ENCODE data around the gene CIT.
"Not testable (repeated sequence)": the region's sequence is repeated elsewhere in the genome, so short reads cannot be mapped to it uniquely, and the experiment has no call there.

The CIT gene

DNA sequence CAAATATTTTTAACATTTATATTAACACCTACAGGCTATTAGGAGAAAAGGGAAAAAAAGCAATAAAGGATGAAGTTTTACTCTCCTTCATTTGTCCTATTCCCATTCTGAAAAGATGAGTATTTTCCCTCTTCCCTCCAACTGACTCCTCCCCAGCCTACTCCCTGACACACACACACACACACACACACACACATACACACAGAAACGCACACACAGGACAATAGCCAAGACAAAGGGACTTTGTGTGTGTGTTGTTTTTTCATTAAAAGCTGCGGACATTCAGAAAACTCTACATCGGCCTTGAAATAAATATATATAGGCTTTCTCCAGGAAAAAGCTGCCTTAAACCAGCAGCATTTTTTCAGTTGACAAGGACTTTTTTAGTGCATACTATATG lies 134.4 kb downstream of the CIT start:
- no peak for DNase-seq

DNA sequence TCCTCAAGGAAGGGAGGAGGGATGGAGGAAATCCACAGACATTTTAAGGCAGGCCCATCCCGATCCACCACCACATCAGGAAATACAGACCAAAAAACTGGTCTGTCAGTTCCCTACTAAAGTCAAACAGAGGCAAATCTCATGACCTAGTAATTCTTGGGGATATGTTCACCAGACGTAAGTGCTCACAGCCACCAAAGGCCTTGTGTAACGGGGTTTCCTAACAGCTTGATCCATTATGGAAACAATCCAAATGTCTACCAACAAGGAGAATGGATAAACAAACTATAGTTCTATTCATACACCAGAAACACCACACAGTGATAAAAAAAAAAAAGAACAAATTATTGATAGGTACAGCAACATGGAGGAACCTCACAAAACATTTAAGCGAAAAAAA lies 136.3 kb downstream of the CIT start:
- no peak for DNase-seq

DNA sequence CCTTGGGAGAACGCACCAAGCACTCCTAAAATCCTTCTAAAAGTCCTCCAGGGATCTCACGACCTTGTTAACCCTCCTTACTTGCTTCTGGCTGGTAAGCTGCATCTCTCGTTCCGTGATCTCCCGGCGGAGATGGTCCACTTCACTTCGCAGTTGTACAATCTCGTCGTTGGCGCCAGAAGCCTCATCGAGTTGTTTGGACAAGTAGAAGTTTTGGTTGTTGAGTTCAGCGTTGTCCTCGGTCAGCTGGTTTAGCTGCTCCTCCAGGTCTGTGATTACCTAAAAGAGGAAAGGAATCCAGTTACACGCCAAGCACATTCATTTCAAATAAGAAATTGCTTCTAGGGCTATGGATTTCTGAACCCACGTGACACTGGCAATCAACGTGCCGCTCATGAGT lies 142.0 kb downstream of the CIT start:
- DNase-seq: no peak

DNA sequence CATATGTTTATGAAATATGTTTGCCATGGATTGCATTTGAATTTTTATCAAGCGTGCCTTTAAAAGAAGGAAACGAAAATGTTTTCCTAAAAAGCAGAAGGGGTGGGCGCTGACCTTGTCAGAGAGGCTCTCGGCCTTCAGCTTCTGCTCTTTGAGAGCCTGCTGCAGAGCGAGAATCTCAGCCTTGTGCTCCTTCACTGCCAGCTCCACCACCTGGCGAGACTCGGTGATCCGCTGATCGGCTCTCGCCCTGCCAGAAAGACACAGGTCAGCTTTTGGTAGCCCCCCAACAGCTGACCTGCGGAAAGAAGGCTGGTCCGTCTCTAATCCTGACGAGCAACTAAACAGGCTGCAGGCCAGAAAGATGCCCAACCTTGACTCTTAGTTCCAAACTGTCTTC lies 146.7 kb downstream of the CIT start:
- no peak for DNase-seq

DNA sequence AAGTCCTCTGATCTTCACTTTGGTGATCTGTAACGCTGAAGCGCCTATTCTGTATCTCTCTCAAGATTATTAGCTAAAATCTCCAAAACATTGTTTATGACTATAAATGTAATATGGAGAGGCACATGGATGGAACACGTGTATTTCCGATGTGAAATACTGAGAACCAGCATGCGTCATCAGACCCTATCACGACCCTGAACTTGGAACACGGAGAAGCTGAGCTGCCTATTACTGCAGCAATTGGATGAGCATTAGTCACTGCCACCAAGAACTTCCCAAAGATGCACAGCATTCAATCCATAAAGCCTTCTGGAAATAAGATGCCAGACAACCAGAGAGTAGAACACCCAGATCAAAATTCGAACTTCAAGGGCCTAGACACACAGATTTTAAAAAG lies 147.2 kb downstream of the CIT start:
- no peak for DNase-seq

DNA sequence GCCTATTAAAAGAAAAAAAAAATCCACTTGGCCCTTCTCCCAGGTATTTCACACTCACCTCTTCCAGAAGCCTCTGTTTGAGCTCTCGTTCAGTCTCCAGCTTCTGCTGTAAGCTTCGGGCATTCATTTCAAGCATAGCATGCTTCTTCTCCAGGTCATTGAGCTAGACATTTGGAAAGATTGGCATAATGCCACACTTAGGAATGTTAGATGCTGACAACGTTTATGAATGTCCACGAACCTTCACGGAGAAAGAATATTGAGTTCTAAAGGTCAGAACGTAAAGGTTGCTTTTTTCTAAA lies 148.7 kb downstream of the CIT start:
- no peak for DNase-seq

DNA sequence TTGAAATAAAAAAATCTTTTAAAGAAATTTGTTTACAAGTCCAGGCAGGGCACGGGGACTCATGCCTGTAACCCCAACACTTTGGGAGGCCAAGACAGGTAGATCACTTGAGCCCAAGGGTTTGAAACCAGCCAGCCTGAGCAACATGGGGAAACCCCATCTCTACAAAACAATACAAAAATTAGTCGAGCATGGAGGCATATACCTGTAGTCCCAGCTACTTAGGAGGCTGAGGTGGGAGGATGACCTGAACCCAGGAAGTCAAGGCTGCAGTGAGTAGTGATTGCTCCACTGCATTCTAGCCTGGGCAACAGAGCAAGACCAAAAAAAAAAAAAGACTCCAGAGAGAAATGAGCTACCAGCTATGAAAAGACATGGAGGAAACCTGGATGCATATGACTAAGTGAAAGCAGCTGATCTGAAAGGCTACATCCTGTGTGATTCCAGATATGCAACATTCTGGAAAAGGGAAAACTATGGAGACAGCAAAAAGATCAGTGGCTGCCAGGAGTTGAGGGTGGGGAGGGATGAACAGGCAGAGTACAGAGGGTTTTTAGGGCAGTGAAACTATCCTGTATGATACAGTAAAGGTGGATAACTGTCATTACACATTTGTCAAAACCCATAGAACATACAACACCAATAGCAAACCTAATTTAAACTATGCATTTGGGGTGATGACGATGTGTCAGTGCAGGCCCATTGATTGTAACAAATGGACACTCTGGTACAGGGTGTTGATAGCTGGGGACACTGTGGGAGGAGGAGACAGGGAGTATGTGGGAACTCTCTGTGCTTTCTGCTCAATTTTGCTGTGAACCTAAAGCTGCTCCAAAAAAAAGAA lies 149.3 kb downstream of the CIT start:
- DNase-seq: no peak

DNA sequence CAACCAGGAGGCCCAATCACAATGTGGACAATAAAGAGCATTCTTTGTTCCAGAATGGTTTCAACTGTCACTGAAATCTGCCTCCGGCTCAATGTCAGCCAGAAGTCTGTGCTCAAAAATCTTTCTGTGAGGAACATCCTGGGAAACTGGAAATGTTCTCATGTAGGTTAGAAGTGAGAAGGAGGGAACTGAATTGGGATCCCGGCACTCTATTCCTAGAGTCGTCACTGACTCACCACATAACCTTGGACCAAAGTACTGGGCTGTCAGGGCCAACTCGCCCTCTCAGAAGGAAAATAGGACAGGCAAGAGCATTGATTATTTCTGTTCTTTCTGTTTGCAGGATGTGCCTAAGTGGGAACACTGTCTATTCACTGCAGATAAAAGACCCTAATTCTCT lies 151.6 kb downstream of the CIT start:
- DNase-seq: no peak

DNA sequence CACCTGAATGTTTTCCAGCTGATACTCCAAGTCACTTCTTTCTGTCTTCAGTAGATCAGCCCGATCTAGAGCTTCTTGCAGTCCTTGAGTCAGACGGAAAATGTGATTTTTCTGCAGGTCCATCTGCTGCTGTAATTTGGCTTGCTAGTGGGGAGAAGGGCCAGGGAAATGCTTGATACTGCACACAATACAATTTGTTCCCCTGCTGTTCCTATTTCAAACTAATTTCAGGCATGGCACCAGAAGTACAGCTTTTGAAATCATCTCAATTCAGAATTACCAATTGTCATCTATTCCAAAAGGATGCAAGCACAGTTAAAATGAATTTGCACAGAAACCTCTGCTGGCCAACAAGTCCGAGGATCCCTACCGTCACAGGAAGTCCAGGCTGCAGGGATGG lies 155.8 kb downstream of the CIT start:
- no peak for DNase-seq

DNA sequence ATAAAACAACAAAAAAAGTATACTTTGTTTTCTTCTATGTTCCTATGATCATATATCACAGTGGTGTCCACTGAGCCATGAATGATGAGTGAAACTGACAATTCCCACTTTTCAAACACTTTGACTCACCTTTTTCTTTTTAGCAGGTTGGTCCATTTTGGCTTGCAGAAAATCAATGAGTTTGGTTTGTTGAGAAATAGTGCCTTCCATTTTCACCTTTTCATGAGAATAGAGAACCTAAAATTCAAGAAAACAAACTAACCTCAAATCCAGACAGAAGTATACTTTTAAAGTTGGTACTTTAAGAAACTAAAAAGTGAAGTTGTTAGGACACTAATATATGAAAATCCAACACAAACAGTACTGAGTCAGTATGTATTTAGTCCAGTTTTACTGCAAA lies 156.8 kb downstream of the CIT start:
- no peak for DNase-seq

DNA sequence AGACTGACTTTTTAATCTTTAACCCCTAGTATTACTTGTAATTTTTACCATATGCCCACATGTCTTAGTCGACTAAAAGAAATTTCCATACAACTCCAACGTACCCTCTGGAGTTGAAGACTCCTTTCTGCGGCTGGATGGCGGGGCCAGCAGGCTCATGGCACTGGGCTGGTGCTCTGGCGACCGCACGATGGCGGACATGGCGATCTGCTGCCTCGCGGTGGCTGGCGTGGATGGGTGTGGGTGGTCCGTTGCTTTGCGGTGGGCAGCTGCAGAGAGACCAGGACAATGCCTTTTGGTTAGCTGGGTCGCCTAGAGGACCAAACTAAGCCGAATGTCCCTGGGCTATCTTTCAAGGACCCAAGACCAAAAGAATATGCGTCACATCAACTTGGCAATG lies 159.0 kb downstream of the CIT start:
- no peak for DNase-seq

DNA sequence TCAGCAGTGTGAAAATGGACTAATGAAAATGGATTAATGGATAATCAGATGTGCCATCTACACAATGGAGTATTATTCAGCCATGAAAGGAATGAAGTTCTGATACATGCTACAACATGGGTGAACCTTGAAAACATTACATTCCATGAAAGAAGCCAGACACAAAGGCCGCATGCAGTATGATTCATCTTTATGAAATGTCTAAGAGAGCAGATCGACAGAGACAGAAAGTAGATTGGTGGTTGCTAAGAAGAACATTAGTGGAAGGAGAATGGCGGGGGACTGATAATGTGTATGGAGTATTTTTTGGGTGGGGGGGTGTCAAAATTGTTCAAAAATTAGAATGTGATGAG lies 161.9 kb downstream of the CIT start:
- DNase-seq: no peak

DNA sequence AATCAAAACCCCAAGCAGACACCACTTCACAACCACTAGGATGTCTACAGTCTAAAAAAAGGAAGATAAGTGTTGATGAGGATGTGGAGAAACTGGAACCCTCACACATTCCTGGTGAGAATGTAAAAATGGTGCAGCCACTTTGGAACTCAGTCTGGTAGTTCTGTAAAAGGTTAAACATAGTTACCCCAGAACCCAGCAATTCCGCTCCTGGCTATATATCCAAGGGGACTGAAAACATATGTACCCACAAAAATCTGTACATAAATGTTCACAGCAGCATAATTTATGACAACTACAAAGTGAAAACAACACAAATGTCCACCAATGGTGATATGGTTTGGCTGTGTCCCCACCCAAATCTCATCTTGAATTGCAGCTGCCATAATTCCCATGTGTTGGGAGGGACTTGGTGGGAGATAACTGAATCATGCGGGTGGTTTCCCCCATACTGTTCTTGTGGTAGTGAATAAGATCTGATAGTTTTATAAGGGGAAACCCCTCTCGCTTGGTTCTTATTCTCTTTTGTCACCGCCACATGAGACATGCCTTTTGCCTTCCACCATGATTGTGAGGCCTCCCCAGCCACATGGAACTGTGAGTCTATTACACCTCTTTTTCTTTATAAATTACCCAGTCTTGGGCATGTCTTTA lies 162.4 kb downstream of the CIT start:
- no peak for DNase-seq

DNA sequence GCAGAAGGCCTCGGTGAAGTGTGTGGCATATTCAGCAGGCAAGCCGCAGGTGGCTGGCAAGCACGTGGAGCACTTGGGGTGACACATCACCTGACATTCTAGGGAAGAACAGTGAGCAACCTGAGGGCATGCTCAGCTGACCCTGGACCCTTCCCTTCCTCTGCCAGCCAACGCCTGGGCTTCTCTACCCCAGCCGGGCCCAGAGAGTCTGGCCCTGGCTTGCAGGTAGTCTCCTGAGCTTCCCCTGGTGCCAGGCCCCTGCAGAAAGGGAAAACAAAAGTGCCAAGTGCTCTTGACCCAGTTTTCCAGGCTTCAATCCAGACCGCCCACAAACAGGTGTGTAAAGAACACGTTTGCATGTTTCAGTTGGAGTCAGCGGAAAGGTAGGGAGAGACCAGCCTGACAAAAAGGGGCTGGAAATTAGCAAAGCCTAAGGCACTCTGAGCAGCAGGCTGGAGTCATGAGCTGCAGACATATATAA lies 163.5 kb downstream of the CIT start:
- DNase-seq: no peak

DNA sequence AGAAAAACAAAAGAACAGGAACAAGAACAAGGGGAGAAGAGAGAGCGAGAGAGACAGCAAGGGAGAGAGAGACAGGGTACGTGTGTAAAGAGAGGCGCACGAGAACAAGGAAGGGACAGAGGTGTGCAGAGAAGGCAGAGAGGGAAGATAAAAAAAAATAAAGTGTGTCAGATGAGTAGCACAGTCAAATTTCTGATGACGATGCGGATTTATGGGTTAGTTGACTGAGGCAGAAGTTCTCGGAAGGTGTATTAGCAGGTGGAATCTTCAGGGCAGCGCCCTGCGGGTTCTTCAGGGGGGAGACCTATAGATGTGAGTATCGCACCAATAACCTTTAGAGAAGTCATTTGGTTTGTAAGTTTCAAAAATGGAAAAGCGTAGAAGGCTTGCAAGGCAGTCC lies 164.4 kb downstream of the CIT start:
- DNase-seq: no peak

DNA sequence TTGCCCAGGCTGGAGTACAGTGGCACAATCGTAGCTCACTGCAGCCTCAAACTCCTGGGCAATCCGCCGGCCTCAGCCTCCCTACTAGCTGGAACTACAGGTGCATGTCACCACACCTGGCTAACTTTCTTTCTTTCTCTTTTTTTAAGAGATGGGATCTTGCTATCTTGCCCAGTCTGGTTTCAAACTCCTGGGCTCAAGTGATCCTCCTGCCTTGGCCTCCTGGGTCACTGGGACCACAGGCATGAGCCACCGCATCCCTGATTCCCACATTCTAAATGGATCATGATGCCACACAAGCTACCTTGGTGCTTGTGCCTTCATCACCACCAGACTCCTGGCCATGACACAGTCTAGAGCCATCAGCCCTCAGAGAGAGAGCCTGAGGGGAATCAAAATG lies 165.4 kb downstream of the CIT start:
- DNase-seq: no peak

DNA sequence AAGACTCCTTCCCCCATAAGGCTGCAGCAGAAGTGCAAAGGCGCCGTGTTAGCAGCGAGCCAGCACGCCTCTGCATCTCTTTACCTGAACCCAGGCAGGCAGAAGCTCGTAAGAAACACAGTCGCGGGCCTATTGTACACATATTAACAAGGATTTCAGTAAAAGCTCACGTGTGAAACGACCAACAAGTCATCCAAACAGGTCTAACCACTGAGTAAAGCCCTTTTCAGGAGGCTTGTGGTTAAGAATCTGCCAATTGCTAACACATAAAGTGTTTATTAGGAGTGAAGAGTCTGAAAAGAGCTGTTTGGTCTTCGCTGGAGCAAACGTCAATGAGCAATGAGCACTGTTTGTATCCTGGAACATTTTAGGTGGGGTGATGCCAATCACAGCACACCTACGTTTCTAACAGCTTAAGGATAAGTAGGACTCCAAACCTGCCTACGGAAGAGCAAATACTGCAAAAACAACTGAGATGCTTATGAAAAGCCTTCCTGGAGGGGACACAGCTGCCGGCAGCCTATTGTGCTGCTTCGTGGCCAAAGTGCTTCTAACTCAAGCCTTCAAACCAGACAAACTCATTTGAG lies 166.1 kb downstream of the CIT start:
- no peak for DNase-seq

DNA sequence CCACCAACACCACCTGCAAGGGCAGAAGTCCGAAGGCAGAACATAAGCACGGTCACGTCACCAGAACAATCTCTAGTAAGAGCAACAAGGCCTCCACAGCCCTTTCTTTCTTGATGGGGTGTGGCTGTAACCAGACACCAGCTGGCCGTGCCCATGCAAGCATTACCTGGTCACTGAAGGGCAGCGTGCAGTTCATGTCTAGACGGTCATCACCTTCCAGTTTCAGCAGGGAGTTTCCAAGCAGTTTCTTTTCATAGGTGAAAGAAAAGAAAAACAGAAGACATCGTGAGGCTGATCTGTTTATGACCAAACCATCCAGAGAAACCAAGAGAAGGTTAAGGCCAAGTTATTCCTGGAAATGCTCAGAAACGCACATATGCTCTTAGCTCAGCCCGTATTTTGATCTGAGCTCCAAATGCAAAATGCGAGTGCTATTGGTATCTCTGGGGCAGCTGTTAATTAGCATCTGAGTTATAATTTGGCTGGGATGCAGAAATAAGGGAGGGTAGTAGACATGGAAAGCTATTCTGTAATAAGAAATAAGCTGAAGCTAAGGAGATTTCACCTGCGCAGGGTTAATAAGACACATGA lies 166.7 kb downstream of the CIT start:
- peak; percentile 44 for DNase-seq

DNA sequence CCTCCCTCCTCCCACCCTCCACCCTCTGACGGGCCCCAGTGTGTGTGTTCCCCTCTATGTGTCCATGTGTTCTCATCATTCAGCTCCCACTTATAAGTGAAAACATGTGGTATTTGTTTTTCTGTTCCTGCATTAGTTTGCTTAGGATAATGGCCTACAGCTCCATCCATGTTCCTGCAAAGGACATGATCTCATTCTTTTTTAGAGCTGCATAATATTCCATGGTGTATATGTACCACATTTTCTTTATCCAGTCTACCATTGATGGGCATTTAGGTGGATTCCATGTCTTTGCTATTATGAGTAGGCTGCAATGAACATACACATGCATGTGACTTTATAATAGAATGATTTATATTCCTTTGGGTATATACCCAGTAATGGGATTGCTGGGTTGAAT lies 170.7 kb downstream of the CIT start:
- not testable (repeated sequence) for DNase-seq

DNA sequence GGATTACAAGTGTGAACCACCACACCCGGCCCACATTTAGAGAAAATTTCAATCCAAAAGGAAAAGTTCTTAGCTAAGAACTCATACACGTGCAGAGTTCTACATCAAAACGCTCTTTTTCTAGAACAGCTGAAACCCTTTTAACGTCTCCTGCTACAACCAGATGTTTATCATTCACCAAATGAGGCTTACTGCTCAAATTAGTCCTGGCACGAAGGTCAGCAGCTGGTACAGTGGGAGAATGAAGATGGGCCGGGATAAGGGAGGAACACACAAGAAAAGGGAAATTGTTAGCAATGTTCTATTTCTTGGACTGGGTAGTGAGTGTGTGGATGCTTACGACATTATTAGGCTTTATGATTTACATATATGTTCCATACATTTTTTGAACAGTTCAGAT lies 171.9 kb downstream of the CIT start:
- DNase-seq: no peak

DNA sequence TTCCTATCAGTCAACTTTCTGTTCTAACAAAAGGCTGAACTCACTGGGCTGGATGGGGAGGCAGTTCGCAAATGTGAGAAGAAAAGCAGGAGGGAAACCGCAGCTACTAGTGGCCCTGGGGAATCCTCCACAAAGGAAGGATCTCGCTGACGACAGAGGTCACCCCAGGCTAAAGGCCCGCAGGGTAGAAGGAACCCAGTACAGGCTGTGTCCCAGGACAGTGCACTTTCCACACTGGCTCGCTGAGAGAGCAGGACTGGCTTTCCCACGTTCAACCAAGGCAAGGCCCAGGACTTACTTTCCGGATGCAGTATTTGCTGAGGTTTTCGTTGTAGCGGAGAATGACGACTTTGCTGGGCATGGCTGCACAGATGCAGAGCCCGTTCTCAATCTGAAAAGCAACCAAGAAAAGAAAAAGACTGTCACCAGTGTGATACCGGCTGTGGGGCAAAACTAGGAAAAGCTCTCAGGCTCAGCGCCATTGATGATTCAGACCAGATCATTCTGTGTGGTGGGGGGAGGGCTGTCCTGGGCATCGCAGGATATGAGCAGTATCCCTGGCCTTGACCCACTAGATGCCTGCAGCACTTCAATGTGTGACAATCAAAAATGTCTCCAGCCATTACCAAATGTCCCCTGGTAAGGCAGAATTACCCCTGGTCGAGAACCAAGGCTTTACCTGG lies 172.9 kb downstream of the CIT start:
- no peak for DNase-seq

DNA sequence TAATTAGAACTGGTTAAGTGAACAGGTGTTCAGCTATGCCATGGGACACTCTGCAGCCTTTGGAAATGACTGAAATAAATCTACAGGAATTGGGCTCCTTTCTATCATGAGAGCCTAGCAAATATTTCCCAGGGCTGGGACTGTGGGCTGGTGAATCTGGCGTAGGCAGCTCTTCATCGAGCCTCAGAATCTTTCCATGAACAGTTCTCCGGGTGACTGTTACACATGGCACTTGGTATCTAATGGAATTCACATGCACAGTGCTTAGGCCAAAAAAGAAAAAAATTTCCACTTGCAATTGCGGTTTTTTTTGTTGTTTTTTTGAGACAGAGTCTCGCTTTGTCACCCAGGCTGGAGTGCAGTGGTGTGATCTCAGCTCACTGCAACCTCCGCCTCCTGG lies 177.0 kb downstream of the CIT start:
- DNase-seq: no peak

DNA sequence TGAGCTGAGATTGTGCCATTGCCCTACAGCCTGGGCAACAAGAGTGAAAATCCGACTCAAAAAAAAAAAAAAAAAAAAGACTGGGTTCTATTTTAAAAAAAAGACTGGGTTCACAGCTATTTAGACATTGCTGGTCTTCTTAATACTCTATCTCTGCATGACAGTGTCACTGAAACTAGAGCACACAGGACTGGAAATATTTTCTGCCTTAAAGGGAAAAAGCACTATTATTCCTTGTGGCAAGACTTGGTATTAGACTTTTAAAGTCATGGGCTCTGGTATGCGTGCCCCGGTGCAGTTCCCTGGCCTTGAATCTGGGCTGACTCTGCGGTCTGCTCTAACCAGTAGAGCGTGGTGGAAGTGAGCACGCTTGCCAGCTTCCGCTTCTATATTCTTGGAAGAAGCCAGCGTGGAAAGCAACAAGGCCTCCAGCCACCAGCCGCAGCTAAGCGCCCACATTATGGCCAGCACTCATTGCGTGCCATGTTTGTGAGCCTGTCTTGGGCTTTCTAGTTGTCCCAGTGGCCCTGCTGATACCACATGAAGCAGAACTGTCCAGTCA lies 177.8 kb downstream of the CIT start:
- no peak for DNase-seq

All from right kidney (tissue), 1 donor.